GM08714 (cell line): ENCODE measurements around the gene MOB3B.
A peak's percentile ranks its signal among the peaks of the same experiment; 100 is the strongest.

ENCODE experiments used
- H3K4me3 ChIP-seq: fragments of 200-500 bp; sonication (Bioruptor generic); 2 replicates; pipeline ENCODE4 v1.5.1; 2014; ENCODE audit warnings: mild to moderate bottlenecking, low read length, inconsistent platforms
- ZNF274 ChIP-seq: IDR thresholded peaks from 2 replicates; pipeline ENCODE4 v1.6.1; 2012; ENCODE audit warnings: mild to moderate bottlenecking, low read depth, low read length

MOB3B gene

GRCh38 chr9:27529316-27530278 is at the start of gene MOB3B:
MOB3B (minus strand) TSS chr9:27529814; CDS start chr9:27455550, 74,264 bp downstream.
- no peak for TF ChIP-seq ZNF274
- peak within 1 kb of the TSS; percentile 60 for H3K4me3 ChIP-seq

GRCh38 chr9:27573634-27574590 is 44.3 kb upstream of the MOB3B start:
- TF ChIP-seq ZNF274, result no peak
- H3K4me3 ChIP-seq, result peak overlapping the region; percentile 88

- peak within 1 kb of the TSS; percentile 88 for H3K4me3 ChIP-seq
- TF ChIP-seq ZNF274, result no peak
Measured at GRCh38 chr9:27572918-27573633, 43.5 kb upstream of the MOB3B start, which contains the start of gene C9orf72. C9orf72 (minus strand) TSS chr9:27573481; CDS start chr9:27567120, 6,361 bp downstream.

- peak overlapping the region; percentile 66 for H3K4me3 ChIP-seq
- no peak for TF ChIP-seq ZNF274
Measured at GRCh38 chr9:27572566-27572917, 42.9 kb upstream of the MOB3B start.

- TF ChIP-seq ZNF274, result no peak
- H3K4me3 ChIP-seq, result no peak overlapping the region
Measured at GRCh38 chr9:27572061-27572460, 42.4 kb upstream of the MOB3B start.

- no peak overlapping the region for H3K4me3 ChIP-seq
- TF ChIP-seq ZNF274, result no peak
Measured at GRCh38 chr9:27571011-27571410, 41.4 kb upstream of the MOB3B start.

- no peak overlapping the region for H3K4me3 ChIP-seq
Measured at GRCh38 chr9:27569406-27569805, 39.8 kb upstream of the MOB3B start.

GRCh38 chr9:27566118-27566517 is 36.5 kb upstream of the MOB3B start:
- no peak for TF ChIP-seq ZNF274

More at GRCh38 chr9:27569406-27569805, 39.8 kb upstream of the MOB3B start:
- TF ChIP-seq ZNF274, result no peak

GRCh38 chr9:27565696-27566095 is 36.1 kb upstream of the MOB3B start:
- TF ChIP-seq ZNF274, result no peak
- H3K4me3 ChIP-seq, result no peak overlapping the region

More at GRCh38 chr9:27566118-27566517, 36.5 kb upstream of the MOB3B start:
- no peak overlapping the region for H3K4me3 ChIP-seq

GRCh38 chr9:27564670-27565069 is 35.1 kb upstream of the MOB3B start:
- no peak overlapping the region for H3K4me3 ChIP-seq
- TF ChIP-seq ZNF274, result no peak

- H3K4me3 ChIP-seq, result no peak overlapping the region
- no peak for TF ChIP-seq ZNF274
Measured at GRCh38 chr9:27563738-27564430, 34.3 kb upstream of the MOB3B start.

- TF ChIP-seq ZNF274, result no peak
- H3K4me3 ChIP-seq, result no peak overlapping the region
Measured at GRCh38 chr9:27561685-27562084, 32.1 kb upstream of the MOB3B start.

GRCh38 chr9:27560457-27560856 is 30.8 kb upstream of the MOB3B start:
- no peak overlapping the region for H3K4me3 ChIP-seq
- no peak for TF ChIP-seq ZNF274
